OCI-LY7 (cell line): ENCODE results near the gene BBX. TPM values are rescaled to one million over a fixed set of nuclear protein-coding genes. Genes with fewer than 3 reads are reported as not detected.

Source experiments
- BruUV-seq: library from RNA; stranded (reverse); fragments of 400-500 nt; replicated peaks from 2 replicates; lab custom pipeline; 2021; lab: Mats Ljungman, UMichigan
- CTCF ChIA-PET: fragments of 300-600 bp; sonication (Branson Sonifier 250); formaldehyde crosslinking; loops from one replicate; lab custom pipeline; 2022; ENCODE audit warnings: antibody characterized with exemption; ENCODE audit not compliant: unreplicated experiment; lab: Charles Lee
- POLR2A ChIA-PET: fragments of 300-600 bp; sonication (Branson Sonifier 250); formaldehyde crosslinking; loops from one replicate; lab custom pipeline; 2022; ENCODE audit warnings: antibody characterized with exemption; lab: Charles Lee
- DNase-seq: peaks from one replicate; pipeline ENCODE4 v3.0.0-alpha.2; 2015; ENCODE audit warnings: low spot score
- H2AFZ ChIP-seq: fragments of 200-600 bp; sonication (generic), shearing (Covaris generic); 2 replicates; pipeline ENCODE4 v1.6.1; 2014; ENCODE audit warnings: mild to moderate bottlenecking, antibody characterized with exemption, low read length, moderate library complexity
- H3K27ac ChIP-seq: fragments of 200-600 bp; sonication (generic); 2 replicates; pipeline ENCODE4 v1.5.1; 2014; ENCODE audit warnings: mixed run types, low read depth, mild to moderate bottlenecking, moderate library complexity, low read length, inconsistent platforms; ENCODE audit not compliant: poor library complexity, severe bottlenecking
- H3K36me3 ChIP-seq: fragments of 200-600 bp; sonication (generic); 2 replicates; pipeline ENCODE4 v1.6.1; 2014; ENCODE audit warnings: mild to moderate bottlenecking, antibody characterized with exemption, low read length, moderate library complexity, mixed read lengths; ENCODE audit not compliant: insufficient read depth
- H3K4me1 ChIP-seq: fragments of 200-600 bp; sonication (generic); 2 replicates; pipeline ENCODE4 v1.5.1; 2014; ENCODE audit warnings: mild to moderate bottlenecking, low read length; ENCODE audit not compliant: insufficient read depth, poor library complexity, severe bottlenecking
- H3K4me2 ChIP-seq: fragments of 200-600 bp; sonication (generic); 2 replicates; pipeline ENCODE4 v1.6.1; 2014; ENCODE audit warnings: mild to moderate bottlenecking, low read length
- H3K4me3 ChIP-seq: fragments of 200-600 bp; sonication (generic); 2 replicates; pipeline ENCODE4 v1.5.1; 2014; ENCODE audit warnings: mild to moderate bottlenecking, low read depth, low read length; ENCODE audit not compliant: poor library complexity, severe bottlenecking
- H3K79me2 ChIP-seq: fragments of 200-600 bp; sonication (generic); 2 replicates; pipeline ENCODE4 v1.6.1; 2016; ENCODE audit warnings: low read depth, mild to moderate bottlenecking, low read length, moderate library complexity, mixed read lengths; ENCODE audit not compliant: insufficient read depth
- H3K9me2 ChIP-seq: fragments of 200-600 bp; sonication (generic); 2 replicates; pipeline ENCODE4 v1.6.1; 2016; ENCODE audit warnings: mild to moderate bottlenecking, low read length, mixed read lengths; ENCODE audit not compliant: insufficient read depth
- H3K9me3 ChIP-seq: fragments of 200-600 bp; sonication (generic); 2 replicates; pipeline ENCODE4 v1.6.1; 2014; ENCODE audit warnings: mild to moderate bottlenecking, mixed run types, low read length, mixed read lengths
- H4K20me1 ChIP-seq: fragments of 200-600 bp; sonication (generic); 2 replicates; pipeline ENCODE4 v1.6.1; 2014; ENCODE audit warnings: mild to moderate bottlenecking, antibody characterized with exemption, low read length, moderate library complexity, mixed read lengths; ENCODE audit not compliant: insufficient read depth
- EZH2phosphoT487 ChIP-seq: fragments of 200-600 bp; sonication (generic); IDR thresholded peaks from 2 replicates; pipeline ENCODE4 v1.6.1; 2018; ENCODE audit warnings: low read depth, borderline replicate concordance, mild to moderate bottlenecking, mixed run types, antibody characterized with exemption, low read length, moderate library complexity, mixed read lengths
- intact Hi-C: fragments of 100-400 bp; cut with micrococcal nuclease; formaldehyde crosslinking; loops from one replicate; pipeline ENCODE4 v1.10.0; 2022; ENCODE audit not compliant: unreplicated experiment
- total RNA-seq, 2 experiments: library from RNA; depleted of rRNA in 1 of 2; stranded (reverse); fragments of >200 nt in 1 of 2; shearing (Covaris generic) in 1 of 2; gene quantifications; 2 replicates each; pipeline ENCODE4 v1.2.3, GENCODE V29; 2014 to 2022
- TF ChIP-seq, protein P1 (sequence below): fragments of 200-600 bp; sonication (generic); conservative IDR thresholded peaks from 2 replicates; pipeline ENCODE4 v1.5.1; 2014; ENCODE audit warnings: mild to moderate bottlenecking, antibody characterized with exemption, low read length, moderate library complexity, mixed read lengths

The BBX gene
- total RNA-seq, 2 experiments from 2014 or later, result 27.0 to 49.8 TPM

DNA sequence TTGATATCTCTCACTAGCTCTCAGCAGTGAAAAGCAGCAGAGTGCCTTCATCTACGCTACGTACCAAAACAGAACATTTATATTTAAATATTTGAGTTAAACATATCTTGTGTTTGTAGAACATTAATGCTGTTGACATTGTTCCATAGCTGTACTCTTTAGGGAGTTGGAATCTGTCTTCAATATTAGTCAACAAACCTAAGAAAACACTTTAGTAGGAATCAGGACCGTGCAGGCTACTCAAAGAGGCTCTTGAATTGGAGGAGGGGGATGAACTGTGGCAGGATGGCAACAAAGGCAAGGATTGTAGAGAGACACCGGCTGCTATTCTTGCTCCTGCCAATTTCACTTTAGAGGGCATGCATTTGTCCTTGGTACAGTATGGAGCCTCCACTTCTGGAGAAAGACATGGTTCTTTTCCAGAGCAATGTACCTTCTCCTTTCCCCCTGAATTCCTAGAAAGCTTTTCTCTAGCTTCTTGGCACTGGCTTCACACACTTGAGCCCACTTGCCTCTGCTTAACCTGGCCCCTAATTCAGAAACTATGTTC is 302.1 kb downstream of the BBX start:
- no peaks in the 10 kb centered on the region for H3K9me3 ChIP-seq
- no peak overlapping the region for H3K4me2 ChIP-seq
- H3K9me2 ChIP-seq, result no peaks in the 10 kb centered on the region
- TF ChIP-seq, protein P1, sequence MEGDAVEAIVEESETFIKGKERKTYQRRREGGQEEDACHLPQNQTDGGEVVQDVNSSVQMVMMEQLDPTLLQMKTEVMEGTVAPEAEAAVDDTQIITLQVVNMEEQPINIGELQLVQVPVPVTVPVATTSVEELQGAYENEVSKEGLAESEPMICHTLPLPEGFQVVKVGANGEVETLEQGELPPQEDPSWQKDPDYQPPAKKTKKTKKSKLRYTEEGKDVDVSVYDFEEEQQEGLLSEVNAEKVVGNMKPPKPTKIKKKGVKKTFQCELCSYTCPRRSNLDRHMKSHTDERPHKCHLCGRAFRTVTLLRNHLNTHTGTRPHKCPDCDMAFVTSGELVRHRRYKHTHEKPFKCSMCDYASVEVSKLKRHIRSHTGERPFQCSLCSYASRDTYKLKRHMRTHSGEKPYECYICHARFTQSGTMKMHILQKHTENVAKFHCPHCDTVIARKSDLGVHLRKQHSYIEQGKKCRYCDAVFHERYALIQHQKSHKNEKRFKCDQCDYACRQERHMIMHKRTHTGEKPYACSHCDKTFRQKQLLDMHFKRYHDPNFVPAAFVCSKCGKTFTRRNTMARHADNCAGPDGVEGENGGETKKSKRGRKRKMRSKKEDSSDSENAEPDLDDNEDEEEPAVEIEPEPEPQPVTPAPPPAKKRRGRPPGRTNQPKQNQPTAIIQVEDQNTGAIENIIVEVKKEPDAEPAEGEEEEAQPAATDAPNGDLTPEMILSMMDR, result no peak
- no peak for TF ChIP-seq EZH2phosphoT487
- H3K4me1 ChIP-seq, result no peaks in the 10 kb centered on the region
- no peaks in the 10 kb centered on the region for H3K79me2 ChIP-seq
- CTCF ChIA-PET, result interaction anchor here (0.8 kb wide), 1 partner anchor 11 kb away, joined by 3 read pairs; no protein-coding TSS in a partner anchor
- no peaks in the 10 kb centered on the region for H3K36me3 ChIP-seq
- no TSS peak for BruUV-seq
- H2AFZ ChIP-seq, result no peak overlapping the region
- POLR2A ChIA-PET, result no interaction called here
- H3K4me3 ChIP-seq, result no peak overlapping the region
- no peaks in the 10 kb centered on the region for H4K20me1 ChIP-seq
- intact Hi-C loops, result no loop called here
- no peak for DNase-seq
- H3K27ac ChIP-seq, result no peak overlapping the region

GRCh38 chr3:107825556-107825955 is 302.8 kb downstream of the BBX start:
- CTCF ChIA-PET, result interaction anchor here (0.8 kb wide), 1 partner anchor 10 kb away, joined by 3 read pairs; no protein-coding TSS in a partner anchor
- POLR2A ChIA-PET, result no interaction called here

DNA sequence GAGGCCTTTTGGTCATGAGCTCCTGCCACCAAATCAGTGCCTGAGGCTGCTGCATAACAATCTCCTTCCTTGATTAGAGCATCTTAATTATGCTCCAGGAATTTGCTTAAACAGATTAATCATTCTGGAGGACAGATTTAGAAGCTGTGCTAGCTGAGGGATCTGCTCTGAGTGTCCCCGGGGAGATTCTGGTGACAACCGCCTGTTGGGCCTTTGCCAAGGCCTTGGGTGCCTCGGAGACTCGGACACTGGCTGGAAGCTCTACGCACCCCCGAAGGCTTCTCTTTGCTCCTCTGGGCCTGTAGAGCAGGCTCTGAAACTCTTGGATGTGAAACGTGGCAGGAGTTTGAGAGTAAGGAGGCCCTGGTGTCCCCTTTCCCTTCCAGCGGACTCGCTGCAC is 304.0 kb downstream of the BBX start:
- CTCF ChIA-PET, result no interaction called here
- no peaks in the 10 kb centered on the region for H3K4me1 ChIP-seq
- POLR2A ChIA-PET, result no interaction called here
- H2AFZ ChIP-seq, result no peak overlapping the region
- TF ChIP-seq, protein P1, result no peak
- TF ChIP-seq EZH2phosphoT487, result no peak
- no peak overlapping the region for H3K4me3 ChIP-seq
- no peak overlapping the region for H3K27ac ChIP-seq
- H4K20me1 ChIP-seq, result no peaks in the 10 kb centered on the region
- H3K9me2 ChIP-seq, result no peaks in the 10 kb centered on the region
- intact Hi-C loops, result no loop called here
- no TSS peak for BruUV-seq
- H3K9me3 ChIP-seq, result no peaks in the 10 kb centered on the region
- H3K4me2 ChIP-seq, result no peak overlapping the region
- H3K79me2 ChIP-seq, result no peaks in the 10 kb centered on the region
- no peak for DNase-seq
- H3K36me3 ChIP-seq, result no peaks in the 10 kb centered on the region

More at GRCh38 chr3:107825556-107825955, 302.8 kb downstream of the BBX start:
- Histone ChIP-seq H3K9me2 (no peaks in the 10 kb centered on the region), H2AFZ (no peak overlapping the region), H4K20me1 (no peaks in the 10 kb centered on the region), H3K4me2 (no peak overlapping the region), H3K4me3 (no peak overlapping the region), H3K79me2 (no peaks in the 10 kb centered on the region), H3K36me3 (no peaks in the 10 kb centered on the region), H3K27ac (no peak overlapping the region), H3K9me3 (no peaks in the 10 kb centered on the region), H3K4me1 (no peaks in the 10 kb centered on the region)
- intact Hi-C loops, result no loop called here
- DNase-seq, result no peak
- BruUV-seq, result no TSS peak
- no peak for TF ChIP-seq EZH2phosphoT487
- TF ChIP-seq, protein P1, result no peak
